IPS-18a (cell line): ENCODE data around the gene PRELID2.
"Not testable (repeated sequence)": the region's sequence is repeated elsewhere in the genome, so short reads cannot be mapped to it uniquely, and the experiment has no call there.

ENCODE experiments used
- H3K27ac ChIP-seq: one replicate; pipeline ENCODE4 v1.5.1; 2013; ENCODE audit warnings: low read length
- H3K27me3 ChIP-seq: one replicate; pipeline ENCODE4 v1.6.1; 2013; ENCODE audit warnings: mild to moderate bottlenecking, low read length; ENCODE audit not compliant: control insufficient read depth, insufficient read depth
- H3K36me3 ChIP-seq: one replicate; pipeline ENCODE4 v1.6.1; 2013; ENCODE audit warnings: low read depth, low read length; ENCODE audit not compliant: control insufficient read depth
- H3K4me1 ChIP-seq: one replicate; pipeline ENCODE4 v1.6.1; 2013; ENCODE audit warnings: low read depth, low read length; ENCODE audit not compliant: control insufficient read depth
- H3K4me3 ChIP-seq: one replicate; pipeline ENCODE4 v1.5.1; 2013; ENCODE audit warnings: low read length
- H3K9ac ChIP-seq: one replicate; pipeline ENCODE4 v1.6.1; 2013; ENCODE audit warnings: mild to moderate bottlenecking, low read length, moderate library complexity
- H3K9me3 ChIP-seq: one replicate; pipeline ENCODE4 v1.6.1; 2013; ENCODE audit warnings: low read depth, low read length; ENCODE audit not compliant: control insufficient read depth

The PRELID2 gene

GRCh38 chr5:145764325-145764724 lies 70.8 kb downstream of the PRELID2 start:
- Histone ChIP-seq H3K9ac (no peak overlapping the region), H3K4me1 (no peaks in the 10 kb centered on the region), H3K4me3 (no peak overlapping the region), H3K9me3 (no peaks in the 10 kb centered on the region), H3K27ac (no peak overlapping the region), H3K36me3 (no peaks in the 10 kb centered on the region), H3K27me3 (no peaks in the 10 kb centered on the region)

GRCh38 chr5:145762833-145763232 lies 72.3 kb downstream of the PRELID2 start:
- Histone ChIP-seq H3K9me3 (no peaks in the 10 kb centered on the region), H3K27ac (no peak overlapping the region), H3K36me3 (no peaks in the 10 kb centered on the region), H3K27me3 (no peaks in the 10 kb centered on the region), H3K4me1 (no peaks in the 10 kb centered on the region), H3K4me3 (no peak overlapping the region), H3K9ac (no peak overlapping the region)

- Histone ChIP-seq H3K9me3 (no peaks in the 10 kb centered on the region), H3K36me3 (no peaks in the 10 kb centered on the region), H3K27ac (no peak overlapping the region), H3K27me3 (no peaks in the 10 kb centered on the region), H3K9ac (no peak overlapping the region), H3K4me3 (no peak overlapping the region), H3K4me1 (no peaks in the 10 kb centered on the region)
Observed at GRCh38 chr5:145761254-145761653, 73.9 kb downstream of the PRELID2 start.

GRCh38 chr5:145760660-145761059 lies 74.5 kb downstream of the PRELID2 start:
- H3K4me1 ChIP-seq = no peaks in the 10 kb centered on the region
- no peak overlapping the region for H3K9ac ChIP-seq
- no peak overlapping the region for H3K4me3 ChIP-seq
- H3K9me3 ChIP-seq = no peaks in the 10 kb centered on the region
- no peaks in the 10 kb centered on the region for H3K36me3 ChIP-seq
- no peaks in the 10 kb centered on the region for H3K27me3 ChIP-seq
- no peak overlapping the region for H3K27ac ChIP-seq

GRCh38 chr5:145752947-145753346 lies 82.2 kb downstream of the PRELID2 start:
- Histone ChIP-seq H3K4me1 (no peaks in the 10 kb centered on the region), H3K27me3 (no peaks in the 10 kb centered on the region), H3K9me3 (peaks cover 4% of the 10 kb centered on the region), H3K27ac (no peak overlapping the region), H3K4me3 (no peak overlapping the region), H3K36me3 (no peaks in the 10 kb centered on the region), H3K9ac (no peak overlapping the region)

GRCh38 chr5:145752534-145752933 lies 82.6 kb downstream of the PRELID2 start:
- H3K36me3 ChIP-seq = no peaks in the 10 kb centered on the region
- H3K27me3 ChIP-seq = no peaks in the 10 kb centered on the region
- H3K27ac ChIP-seq = no peak overlapping the region
- H3K4me3 ChIP-seq = no peak overlapping the region
- no peak overlapping the region for H3K9ac ChIP-seq
- H3K9me3 ChIP-seq = peaks cover 4% of the 10 kb centered on the region
- no peaks in the 10 kb centered on the region for H3K4me1 ChIP-seq

- Histone ChIP-seq H3K9me3 (peaks cover 4% of the 10 kb centered on the region), H3K27me3 (no peaks in the 10 kb centered on the region), H3K36me3 (no peaks in the 10 kb centered on the region), H3K27ac (no peak overlapping the region), H3K4me1 (no peaks in the 10 kb centered on the region), H3K4me3 (no peak overlapping the region), H3K9ac (no peak overlapping the region)
Observed at GRCh38 chr5:145750199-145750598, 84.9 kb downstream of the PRELID2 start.

GRCh38 chr5:145743396-145744061 lies 91.6 kb downstream of the PRELID2 start:
- H3K9ac ChIP-seq = no peak overlapping the region
- H3K27me3 ChIP-seq = no peaks in the 10 kb centered on the region
- no peak overlapping the region for H3K27ac ChIP-seq
- no peaks in the 10 kb centered on the region for H3K36me3 ChIP-seq
- H3K9me3 ChIP-seq = no peaks in the 10 kb centered on the region
- no peak overlapping the region for H3K4me3 ChIP-seq
- H3K4me1 ChIP-seq = no peaks in the 10 kb centered on the region

GRCh38 chr5:145739843-145740242 lies 95.3 kb downstream of the PRELID2 start:
- Histone ChIP-seq H3K36me3 (no peaks in the 10 kb centered on the region), H3K9me3 (no peaks in the 10 kb centered on the region), H3K27me3 (no peaks in the 10 kb centered on the region), H3K4me3 (no peak overlapping the region), H3K4me1 (no peaks in the 10 kb centered on the region), H3K27ac (no peak overlapping the region), H3K9ac (no peak overlapping the region)

- Histone ChIP-seq H3K9me3 (no peaks in the 10 kb centered on the region), H3K4me1 (no peaks in the 10 kb centered on the region), H3K36me3 (no peaks in the 10 kb centered on the region), H3K27me3 (no peaks in the 10 kb centered on the region), H3K4me3 (no peak overlapping the region), H3K27ac (no peak overlapping the region), H3K9ac (no peak overlapping the region)
Observed at GRCh38 chr5:145738227-145738626, 96.9 kb downstream of the PRELID2 start.

GRCh38 chr5:145737578-145737977 lies 97.6 kb downstream of the PRELID2 start:
- Histone ChIP-seq H3K36me3 (no peaks in the 10 kb centered on the region), H3K4me3 (no peak overlapping the region), H3K27ac (no peak overlapping the region), H3K9ac (no peak overlapping the region), H3K27me3 (no peaks in the 10 kb centered on the region), H3K4me1 (no peaks in the 10 kb centered on the region), H3K9me3 (no peaks in the 10 kb centered on the region)

- H3K4me3 ChIP-seq = not testable (repeated sequence)
Observed at GRCh38 chr5:145729956-145730355, 105.2 kb downstream of the PRELID2 start.

More at GRCh38 chr5:145729956-145730355, 105.2 kb downstream of the PRELID2 start:
- not testable (repeated sequence) for H3K36me3 ChIP-seq, H3K27me3 ChIP-seq, H3K27ac ChIP-seq, H3K9ac ChIP-seq, H3K4me1 ChIP-seq
- peaks cover 19% of the 10 kb centered on the region for H3K9me3 ChIP-seq
